Gastrocnemius medialis (tissue), 4 donors: ENCODE measurements around the gene EDC4.

Source experiments
- POLR2A ChIP-seq, 2 donors: fragments of 450-650 bp; IDR thresholded peaks; one replicate each; pipeline ENCODE4 v1.6.1; 2017; ENCODE audit warnings: antibody characterized with exemption in 2 of 2, mild to moderate bottlenecking in 2 of 2, moderate library complexity in 2 of 2
- TF ChIP-seq, protein P1 (sequence below), 5 experiments: fragments of 450-650 bp in 3 of 5; fragments of 200-600 bp in 2 of 5; sonication (generic) in 2 of 5; IDR thresholded peaks in 4 of 5; conservative IDR thresholded peaks in 1 of 5; 1 replicate in 4 of 5; 2 replicates in 1 of 5; pipeline ENCODE4 v1.5.1; 2016 to 2019; ENCODE audit warnings: antibody characterized with exemption in 5 of 5, mild to moderate bottlenecking in 3 of 5, moderate library complexity in 3 of 5

DNA sequence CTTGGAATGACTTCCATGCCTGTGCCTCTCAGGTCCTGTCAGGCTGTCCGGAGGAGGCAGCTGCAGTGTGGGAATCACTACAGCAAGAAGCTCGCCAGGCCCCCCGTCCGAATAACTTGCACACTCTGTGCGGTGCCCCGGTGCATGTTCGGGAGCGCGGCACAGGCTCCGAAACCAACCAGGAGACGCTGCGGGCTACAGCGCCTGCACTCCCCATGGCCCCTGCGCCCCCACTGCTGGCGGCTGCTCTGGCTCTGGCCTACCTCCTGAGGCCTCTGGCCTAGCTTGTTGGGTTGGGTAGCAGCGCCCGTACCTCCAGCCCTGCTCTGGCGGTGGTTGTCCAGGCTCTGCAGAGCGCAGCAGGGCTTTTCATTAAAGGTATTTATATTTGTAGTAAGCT is 13.1 kb downstream of the EDC4 start:
- TF ChIP-seq, protein P1, sequence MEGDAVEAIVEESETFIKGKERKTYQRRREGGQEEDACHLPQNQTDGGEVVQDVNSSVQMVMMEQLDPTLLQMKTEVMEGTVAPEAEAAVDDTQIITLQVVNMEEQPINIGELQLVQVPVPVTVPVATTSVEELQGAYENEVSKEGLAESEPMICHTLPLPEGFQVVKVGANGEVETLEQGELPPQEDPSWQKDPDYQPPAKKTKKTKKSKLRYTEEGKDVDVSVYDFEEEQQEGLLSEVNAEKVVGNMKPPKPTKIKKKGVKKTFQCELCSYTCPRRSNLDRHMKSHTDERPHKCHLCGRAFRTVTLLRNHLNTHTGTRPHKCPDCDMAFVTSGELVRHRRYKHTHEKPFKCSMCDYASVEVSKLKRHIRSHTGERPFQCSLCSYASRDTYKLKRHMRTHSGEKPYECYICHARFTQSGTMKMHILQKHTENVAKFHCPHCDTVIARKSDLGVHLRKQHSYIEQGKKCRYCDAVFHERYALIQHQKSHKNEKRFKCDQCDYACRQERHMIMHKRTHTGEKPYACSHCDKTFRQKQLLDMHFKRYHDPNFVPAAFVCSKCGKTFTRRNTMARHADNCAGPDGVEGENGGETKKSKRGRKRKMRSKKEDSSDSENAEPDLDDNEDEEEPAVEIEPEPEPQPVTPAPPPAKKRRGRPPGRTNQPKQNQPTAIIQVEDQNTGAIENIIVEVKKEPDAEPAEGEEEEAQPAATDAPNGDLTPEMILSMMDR (IDR thresholded peaks at IDR 0.05 in 4 of 5, conservative IDR thresholded peaks at IDR 0.05 in 1 of 5) = no peak
- no peak for TF ChIP-seq POLR2A (IDR thresholded peaks at IDR 0.05)
